Type B pancreatic cell (in vitro differentiated cells): ENCODE results near the gene LHFPL3. TPM values are rescaled to one million over a fixed set of nuclear protein-coding genes. Genes with fewer than 3 reads are reported as not detected.
"Not testable (repeated sequence)": the region's sequence is repeated elsewhere in the genome, so short reads cannot be mapped to it uniquely, and the experiment has no call there.

Source experiments
- DNase-seq: peaks from one replicate; pipeline ENCODE4 v3.0.0; 2021; ENCODE audit warnings: mixed read lengths; ENCODE audit not compliant: unreplicated experiment; ENCODE audit errors: extremely low spot score
- H3K27ac Mint-ChIP-seq: 2 replicates; pipeline ENCODE4 v1.8.0; 2021; ENCODE audit warnings: mild to moderate bottlenecking, mixed read lengths
- H3K27me3 Mint-ChIP-seq: 2 replicates; pipeline ENCODE4 v1.8.0; 2021; ENCODE audit warnings: mixed read lengths
- H3K36me3 Mint-ChIP-seq: 2 replicates; pipeline ENCODE4 v1.8.0; 2021; ENCODE audit warnings: mixed read lengths
- H3K4me1 Mint-ChIP-seq: one replicate; pipeline ENCODE4 v1.8.0; 2021; ENCODE audit warnings: mixed read lengths; ENCODE audit not compliant: unreplicated experiment
- H3K4me3 Mint-ChIP-seq: 2 replicates; pipeline ENCODE4 v1.8.0; 2021; ENCODE audit warnings: mild to moderate bottlenecking, mixed read lengths
- H3K9me3 Mint-ChIP-seq: 2 replicates; pipeline ENCODE4 v1.8.0; 2021; ENCODE audit warnings: mixed read lengths
- total RNA-seq: library from RNA; stranded (reverse); gene quantifications from 2 replicates; pipeline ENCODE4 v1.2.1, GENCODE V29; 2021; ENCODE audit warnings: low replicate concordance
- TF ChIP-seq, protein P1 (sequence below): fragments of 200-600 bp; sonication (generic); conservative IDR thresholded peaks from 2 replicates; pipeline ENCODE4 v1.5.0; 2021; ENCODE audit warnings: antibody characterized with exemption, mild to moderate bottlenecking

LHFPL3 gene
- total RNA-seq, 1 donor from 2014 or later: 0.31 TPM

DNA sequence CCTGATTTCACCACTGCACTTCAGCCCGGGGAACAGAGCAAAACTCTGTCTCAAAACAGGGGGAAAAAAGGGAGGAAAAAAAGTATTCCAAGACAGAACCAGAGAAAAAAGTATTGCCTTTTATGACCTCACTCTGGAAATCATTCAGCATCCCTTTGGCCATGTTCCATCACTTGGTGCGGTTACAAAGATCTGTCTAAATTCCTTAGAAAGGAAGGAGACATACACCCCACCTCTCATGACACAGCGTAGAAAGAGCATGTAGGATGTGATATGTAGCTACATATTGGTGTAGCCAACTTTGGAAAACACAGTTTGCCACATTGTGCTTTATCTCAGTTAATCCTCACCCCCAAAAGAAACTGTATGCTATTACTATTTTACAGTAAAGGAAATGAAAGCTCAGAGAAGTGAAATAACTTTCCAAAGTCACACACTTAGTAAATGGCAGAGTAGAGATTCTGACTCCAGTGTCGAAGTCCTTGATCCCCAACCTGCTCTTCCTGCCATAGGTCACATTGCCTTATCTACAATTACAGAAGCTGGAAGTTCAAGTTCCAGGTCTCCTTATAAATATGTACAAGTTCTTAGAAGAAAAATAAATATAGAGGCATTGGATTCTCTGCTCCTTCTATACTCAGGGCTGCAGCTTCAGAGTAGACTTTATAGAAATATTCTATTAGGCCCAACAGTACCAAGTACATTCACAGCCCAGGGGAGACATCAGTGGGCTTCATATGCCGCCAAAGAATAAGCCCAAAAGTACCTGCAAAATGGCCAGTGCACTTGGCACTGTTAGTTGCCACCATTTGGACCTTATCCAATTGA is 594.0 kb downstream of the LHFPL3 start:
- DNase-seq: no peak
- H3K4me3 Mint-ChIP-seq: no peak overlapping the region
- H3K4me1 Mint-ChIP-seq: peaks cover 17% of the 10 kb centered on the region
- TF ChIP-seq, protein P1, sequence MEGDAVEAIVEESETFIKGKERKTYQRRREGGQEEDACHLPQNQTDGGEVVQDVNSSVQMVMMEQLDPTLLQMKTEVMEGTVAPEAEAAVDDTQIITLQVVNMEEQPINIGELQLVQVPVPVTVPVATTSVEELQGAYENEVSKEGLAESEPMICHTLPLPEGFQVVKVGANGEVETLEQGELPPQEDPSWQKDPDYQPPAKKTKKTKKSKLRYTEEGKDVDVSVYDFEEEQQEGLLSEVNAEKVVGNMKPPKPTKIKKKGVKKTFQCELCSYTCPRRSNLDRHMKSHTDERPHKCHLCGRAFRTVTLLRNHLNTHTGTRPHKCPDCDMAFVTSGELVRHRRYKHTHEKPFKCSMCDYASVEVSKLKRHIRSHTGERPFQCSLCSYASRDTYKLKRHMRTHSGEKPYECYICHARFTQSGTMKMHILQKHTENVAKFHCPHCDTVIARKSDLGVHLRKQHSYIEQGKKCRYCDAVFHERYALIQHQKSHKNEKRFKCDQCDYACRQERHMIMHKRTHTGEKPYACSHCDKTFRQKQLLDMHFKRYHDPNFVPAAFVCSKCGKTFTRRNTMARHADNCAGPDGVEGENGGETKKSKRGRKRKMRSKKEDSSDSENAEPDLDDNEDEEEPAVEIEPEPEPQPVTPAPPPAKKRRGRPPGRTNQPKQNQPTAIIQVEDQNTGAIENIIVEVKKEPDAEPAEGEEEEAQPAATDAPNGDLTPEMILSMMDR: no peak
- H3K9me3 Mint-ChIP-seq: no peaks in the 10 kb centered on the region
- H3K27me3 Mint-ChIP-seq: peaks cover 6% of the 10 kb centered on the region
- no peaks in the 10 kb centered on the region for H3K36me3 Mint-ChIP-seq
- H3K27ac Mint-ChIP-seq: peak overlapping the region; percentile 31

DNA sequence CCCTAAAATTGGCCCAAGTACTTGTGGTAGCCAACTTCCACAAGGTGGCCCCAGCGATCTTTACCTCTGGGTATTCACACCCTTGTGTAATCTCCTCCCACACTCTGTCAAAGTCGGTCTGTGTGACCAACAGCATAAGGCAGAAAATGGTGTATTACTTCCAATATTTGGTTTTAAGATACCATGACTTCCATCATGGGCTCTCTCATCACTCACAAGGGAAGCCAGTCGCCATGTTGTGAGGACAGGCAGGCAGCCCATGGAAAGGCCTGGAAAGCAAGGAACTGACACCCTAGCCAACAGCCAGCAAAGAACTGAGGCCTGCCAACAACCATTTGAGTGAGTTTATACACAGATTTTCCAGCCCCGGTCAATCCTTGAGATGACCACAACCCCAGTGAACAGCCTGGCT is 594.6 kb downstream of the LHFPL3 start:
- DNase-seq: no peak
- H3K9me3 Mint-ChIP-seq: no peaks in the 10 kb centered on the region
- H3K27ac Mint-ChIP-seq: peak overlapping the region; percentile 31

DNA sequence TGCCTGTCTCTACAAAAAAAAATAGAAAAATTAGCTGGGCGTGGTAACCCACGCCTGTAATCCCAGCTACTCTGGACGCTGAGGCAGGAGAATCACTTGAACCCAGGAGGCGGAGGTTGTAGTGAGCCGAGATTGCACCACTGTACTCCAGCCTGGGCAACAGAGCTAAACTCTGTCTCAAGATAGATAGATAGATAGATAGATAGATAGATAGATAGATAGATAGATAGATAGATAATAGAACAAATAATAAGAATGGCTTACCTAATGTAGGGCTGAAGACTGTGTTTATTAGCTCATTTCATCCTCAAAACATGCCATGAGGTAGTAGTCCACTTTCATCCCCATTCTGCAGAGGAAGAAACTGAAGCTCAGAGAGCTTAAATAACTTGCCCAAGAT is 597.8 kb downstream of the LHFPL3 start:
- H3K27me3 Mint-ChIP-seq, DNase-seq, H3K9me3 Mint-ChIP-seq, H3K36me3 Mint-ChIP-seq: not testable (repeated sequence)
- Mint-ChIP-seq H3K4me3 (peak overlapping the region; percentile 69), H3K27ac (peak overlapping the region; percentile 62), H3K4me1 (peaks cover 19% of the 10 kb centered on the region)

More for the DNA sequence above, 594.6 kb downstream of the LHFPL3 start:
- no peaks in the 10 kb centered on the region for H3K36me3 Mint-ChIP-seq
- TF ChIP-seq, protein P1: peak; percentile 81
- peaks cover 21% of the 10 kb centered on the region for H3K4me1 Mint-ChIP-seq
- no peak overlapping the region for H3K4me3 Mint-ChIP-seq
- peaks cover 6% of the 10 kb centered on the region for H3K27me3 Mint-ChIP-seq

DNA sequence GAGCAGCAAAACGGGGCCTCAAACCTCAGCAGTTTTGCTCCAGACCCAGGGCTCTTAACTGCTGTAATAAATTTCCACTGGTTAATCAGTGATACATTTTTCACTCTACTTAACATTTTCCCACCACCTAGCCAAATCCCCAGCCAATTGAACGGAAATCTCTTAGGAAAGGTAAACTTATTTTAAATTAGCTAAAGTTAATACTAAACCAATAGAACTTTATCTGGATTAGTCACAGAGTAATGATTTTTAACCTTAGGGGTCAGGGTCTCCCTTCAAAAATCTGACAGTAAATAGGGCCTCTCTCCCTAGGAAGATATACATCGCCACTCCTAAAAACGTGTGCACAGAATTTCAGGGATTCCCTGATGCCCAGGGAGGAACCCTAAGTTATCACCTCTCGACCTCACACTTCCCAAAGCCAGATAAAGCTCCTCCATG is 598.2 kb downstream of the LHFPL3 start:
- H3K4me1 Mint-ChIP-seq: peaks cover 22% of the 10 kb centered on the region
- DNase-seq: no peak
- H3K27me3 Mint-ChIP-seq: no peaks in the 10 kb centered on the region
- no peaks in the 10 kb centered on the region for H3K36me3 Mint-ChIP-seq
- H3K4me3 Mint-ChIP-seq: peak overlapping the region; percentile 69
- peak overlapping the region; percentile 62 for H3K27ac Mint-ChIP-seq
- H3K9me3 Mint-ChIP-seq: no peaks in the 10 kb centered on the region
- TF ChIP-seq, protein P1: no peak

DNA sequence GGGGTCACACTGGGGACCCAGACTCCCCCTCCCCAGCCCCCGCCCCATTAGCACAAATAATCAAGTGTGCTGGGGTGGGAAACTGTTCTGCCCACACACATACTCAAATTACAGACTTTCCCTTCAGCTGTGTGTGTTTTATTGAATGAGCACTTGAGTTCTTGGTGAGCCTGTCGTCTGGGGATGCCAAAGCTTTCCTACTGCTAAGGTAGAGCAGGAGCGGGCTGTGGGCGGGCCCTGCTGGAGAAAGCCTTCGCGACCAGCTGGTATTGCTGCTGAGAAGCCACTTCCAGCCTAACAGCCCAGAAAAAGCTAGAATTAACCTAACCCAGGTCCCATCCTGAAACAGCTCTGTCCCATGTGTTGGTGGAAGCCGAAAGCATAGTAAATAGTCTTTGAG is 598.7 kb downstream of the LHFPL3 start:
- H3K27ac Mint-ChIP-seq: peak overlapping the region; percentile 62
- H3K4me3 Mint-ChIP-seq: peak overlapping the region; percentile 49
- peaks cover 22% of the 10 kb centered on the region for H3K4me1 Mint-ChIP-seq
- TF ChIP-seq, protein P1: no peak
- no peaks in the 10 kb centered on the region for H3K9me3 Mint-ChIP-seq
- no peak for DNase-seq
- H3K36me3 Mint-ChIP-seq: no peaks in the 10 kb centered on the region
- H3K27me3 Mint-ChIP-seq: no peaks in the 10 kb centered on the region

DNA sequence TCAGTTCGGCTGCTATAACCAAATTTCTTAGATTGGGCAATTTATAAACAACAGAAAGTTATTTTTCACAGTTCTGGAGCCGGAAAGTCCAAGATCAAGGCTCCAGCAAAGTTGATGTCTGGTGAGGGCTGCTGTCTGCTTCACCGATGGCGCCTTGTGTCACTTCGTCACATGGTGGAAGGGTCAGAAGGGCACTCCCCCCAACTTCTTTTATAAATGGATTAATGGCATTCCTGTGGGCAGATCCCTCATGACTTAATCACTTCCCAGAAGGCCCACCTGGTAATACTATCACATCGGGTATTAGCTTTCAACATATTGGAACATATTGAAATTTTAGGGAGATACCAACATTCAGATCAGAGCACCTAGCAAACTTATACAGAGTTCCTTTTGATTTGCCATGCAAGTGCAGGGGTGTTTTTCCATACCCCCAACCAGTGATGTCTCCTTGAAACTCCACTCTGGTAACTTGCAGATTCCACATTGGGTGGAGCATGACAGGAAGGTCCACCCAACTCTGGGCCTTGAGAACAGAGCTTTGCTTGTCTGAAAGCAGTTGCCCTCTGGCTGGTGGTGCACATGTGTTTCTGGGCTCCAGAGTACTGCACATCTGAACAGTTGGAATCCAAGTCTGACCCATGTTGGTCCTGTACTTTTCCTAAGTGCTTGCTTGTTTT is 600.5 kb downstream of the LHFPL3 start:
- Mint-ChIP-seq H3K36me3 (no peaks in the 10 kb centered on the region), H3K4me1 (peaks cover 30% of the 10 kb centered on the region), H3K27me3 (no peaks in the 10 kb centered on the region), H3K4me3 (no peak overlapping the region), H3K9me3 (no peaks in the 10 kb centered on the region), H3K27ac (no peak overlapping the region)
- TF ChIP-seq, protein P1: no peak
- no peak for DNase-seq
